Activated CD8-positive, alpha-beta memory T cell treated with anti-CD3 and anti-CD28 coated beads, Interleukin-2, amount 50 U/mL, for 24 hours (primary cell): ENCODE results near the gene SDF4.
"Not testable (repeated sequence)": the region's sequence is repeated elsewhere in the genome, so short reads cannot be mapped to it uniquely, and the experiment has no call there.

Experiments used
- DNase-seq: peaks from one replicate; pipeline ENCODE4 v3.0.0-alpha.2; 2020; ENCODE audit errors: extremely low read depth

SDF4 gene

GRCh38 chr1:1199141-1199960 lies 32.5 kb downstream of the SDF4 start:
- DNase-seq, result no peak

GRCh38 chr1:1198423-1199140 lies 33.2 kb downstream of the SDF4 start:
- DNase-seq, result no peak

- no peak for DNase-seq
Observed at GRCh38 chr1:1197551-1198422, 34.0 kb downstream of the SDF4 start.

- no peak for DNase-seq
Observed at GRCh38 chr1:1197188-1197500, 34.7 kb downstream of the SDF4 start.

GRCh38 chr1:1196431-1197187 lies 35.2 kb downstream of the SDF4 start:
- DNase-seq, result no peak

- DNase-seq, result not testable (repeated sequence)
Observed at GRCh38 chr1:1195726-1196125, 36.1 kb downstream of the SDF4 start.

- DNase-seq, result no peak
Observed at GRCh38 chr1:1194723-1195122, 37.1 kb downstream of the SDF4 start.

- DNase-seq, result no peak
Observed at GRCh38 chr1:1191734-1192133, 40.1 kb downstream of the SDF4 start.

GRCh38 chr1:1189111-1189510 lies 42.7 kb downstream of the SDF4 start:
- no peak for DNase-seq

- DNase-seq, result no peak
Observed at GRCh38 chr1:1187938-1188337, 43.9 kb downstream of the SDF4 start.

- DNase-seq, result no peak
Observed at GRCh38 chr1:1185101-1185765, 46.6 kb downstream of the SDF4 start.

GRCh38 chr1:1183833-1184775 lies 47.7 kb downstream of the SDF4 start:
- DNase-seq, result no peak

GRCh38 chr1:1183221-1183747 lies 48.5 kb downstream of the SDF4 start:
- no peak for DNase-seq

- no peak for DNase-seq
Observed at GRCh38 chr1:1182491-1183220, 49.1 kb downstream of the SDF4 start.

- DNase-seq, result no peak
Observed at GRCh38 chr1:1181938-1182410, 49.8 kb downstream of the SDF4 start.

GRCh38 chr1:1181129-1181937 lies 50.5 kb downstream of the SDF4 start:
- no peak for DNase-seq

GRCh38 chr1:1179983-1180861 lies 51.6 kb downstream of the SDF4 start:
- no peak for DNase-seq
